ENCODE results near the gene KIAA2012. TPM values are rescaled to one million over a fixed set of nuclear protein-coding genes. Genes with fewer than 3 reads are reported as not detected.
A peak's percentile ranks its signal among the peaks of the same experiment; 100 is the strongest.
"Not testable (repeated sequence)": the region's sequence is repeated elsewhere in the genome, so short reads cannot be mapped to it uniquely, and the experiment has no call there.

The KIAA2012 gene
- total and polyA plus RNA-seq, 8 donors = 0.04 to 0.09 TPM; not detected in 6

DNA sequence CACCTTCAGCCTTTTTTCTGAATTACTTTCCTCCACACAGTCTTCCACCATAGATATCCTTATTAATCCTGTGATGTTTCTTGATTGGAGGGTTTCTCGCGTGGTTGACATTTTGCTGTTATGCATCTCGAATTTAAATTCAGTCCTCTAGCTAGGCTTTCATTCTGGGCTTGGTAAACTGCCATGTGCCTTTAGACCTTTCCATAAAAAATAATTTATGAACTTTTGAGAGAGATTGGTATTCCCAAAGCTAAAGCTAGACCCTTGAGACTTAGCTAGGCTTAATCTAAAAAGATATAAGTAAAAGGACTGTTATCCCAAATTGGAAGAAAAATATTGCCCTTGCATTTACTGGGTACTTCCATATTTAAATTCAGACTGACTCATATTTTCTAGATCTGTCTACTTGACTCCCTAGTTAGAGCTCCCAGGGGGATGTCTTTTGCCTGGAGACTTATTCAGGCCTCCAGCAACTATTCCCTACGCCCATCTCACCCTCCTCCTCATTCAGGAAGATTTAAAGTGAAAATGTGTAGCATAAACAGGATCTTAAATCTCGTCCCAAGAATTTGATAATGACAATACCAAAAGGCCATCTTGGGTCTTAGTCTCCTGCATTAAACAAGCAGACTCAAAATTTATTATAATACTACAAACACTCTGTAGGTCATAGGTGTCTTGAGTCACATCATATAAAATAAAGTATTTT, 60.3 kb downstream of the KIAA2012 start:
- intact Hi-C loops (cut with DNase I) = no loop called here
- WGBS, 2 donors = 85 to 88% methylated on average over 5 of the region's 5 CpGs
- no peak for FAIRE-seq

DNA sequence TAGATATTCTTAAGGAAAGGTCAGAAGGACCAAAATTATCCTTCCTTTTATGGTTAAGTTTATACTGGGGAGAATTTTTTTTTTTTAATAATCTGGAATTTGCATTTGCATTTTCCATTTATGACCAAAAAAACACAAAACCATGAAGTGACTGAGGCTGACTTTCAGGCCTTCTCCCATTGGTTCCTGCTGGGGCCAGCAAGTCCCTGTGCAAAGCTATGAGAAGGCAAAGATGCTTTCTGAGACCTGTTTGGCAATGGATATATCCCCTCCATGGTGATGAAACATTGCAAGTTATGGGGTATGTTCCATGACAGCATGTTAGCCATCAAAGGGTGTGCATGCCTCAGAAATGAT, 60.8 kb downstream of the KIAA2012 start:
- TF ChIP-seq, protein P1, sequence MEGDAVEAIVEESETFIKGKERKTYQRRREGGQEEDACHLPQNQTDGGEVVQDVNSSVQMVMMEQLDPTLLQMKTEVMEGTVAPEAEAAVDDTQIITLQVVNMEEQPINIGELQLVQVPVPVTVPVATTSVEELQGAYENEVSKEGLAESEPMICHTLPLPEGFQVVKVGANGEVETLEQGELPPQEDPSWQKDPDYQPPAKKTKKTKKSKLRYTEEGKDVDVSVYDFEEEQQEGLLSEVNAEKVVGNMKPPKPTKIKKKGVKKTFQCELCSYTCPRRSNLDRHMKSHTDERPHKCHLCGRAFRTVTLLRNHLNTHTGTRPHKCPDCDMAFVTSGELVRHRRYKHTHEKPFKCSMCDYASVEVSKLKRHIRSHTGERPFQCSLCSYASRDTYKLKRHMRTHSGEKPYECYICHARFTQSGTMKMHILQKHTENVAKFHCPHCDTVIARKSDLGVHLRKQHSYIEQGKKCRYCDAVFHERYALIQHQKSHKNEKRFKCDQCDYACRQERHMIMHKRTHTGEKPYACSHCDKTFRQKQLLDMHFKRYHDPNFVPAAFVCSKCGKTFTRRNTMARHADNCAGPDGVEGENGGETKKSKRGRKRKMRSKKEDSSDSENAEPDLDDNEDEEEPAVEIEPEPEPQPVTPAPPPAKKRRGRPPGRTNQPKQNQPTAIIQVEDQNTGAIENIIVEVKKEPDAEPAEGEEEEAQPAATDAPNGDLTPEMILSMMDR (IDR thresholded peaks at IDR 0.05) = no peak
- Histone ChIP-seq H3K9me3 (no peaks in the 10 kb centered on the region), H3K4me3 (no peak overlapping the region), H3K27me3 (no peaks in the 10 kb centered on the region), H3K27ac (no peak overlapping the region), H3K36me3 (no peaks in the 10 kb centered on the region), H3K4me1 (no peaks in the 10 kb centered on the region)
- DNase-seq (no peak), ATAC-seq (no peak), FAIRE-seq (no peak)
- intact Hi-C loops (cut with DNase I) = no loop called here

More for the DNA sequence above, 60.3 kb downstream of the KIAA2012 start:
- TF ChIP-seq, protein P1 (IDR thresholded peaks at IDR 0.05) = no peak
- no peaks in the 10 kb centered on the region for H3K27me3 ChIP-seq
- ATAC-seq = no peak
- no peaks in the 10 kb centered on the region for H3K9me3 ChIP-seq
- H3K27ac ChIP-seq = no peak overlapping the region
- H3K4me1 ChIP-seq = no peaks in the 10 kb centered on the region
- no peak overlapping the region for H3K4me3 ChIP-seq
- H3K36me3 ChIP-seq = no peaks in the 10 kb centered on the region
- no peak for DNase-seq

DNA sequence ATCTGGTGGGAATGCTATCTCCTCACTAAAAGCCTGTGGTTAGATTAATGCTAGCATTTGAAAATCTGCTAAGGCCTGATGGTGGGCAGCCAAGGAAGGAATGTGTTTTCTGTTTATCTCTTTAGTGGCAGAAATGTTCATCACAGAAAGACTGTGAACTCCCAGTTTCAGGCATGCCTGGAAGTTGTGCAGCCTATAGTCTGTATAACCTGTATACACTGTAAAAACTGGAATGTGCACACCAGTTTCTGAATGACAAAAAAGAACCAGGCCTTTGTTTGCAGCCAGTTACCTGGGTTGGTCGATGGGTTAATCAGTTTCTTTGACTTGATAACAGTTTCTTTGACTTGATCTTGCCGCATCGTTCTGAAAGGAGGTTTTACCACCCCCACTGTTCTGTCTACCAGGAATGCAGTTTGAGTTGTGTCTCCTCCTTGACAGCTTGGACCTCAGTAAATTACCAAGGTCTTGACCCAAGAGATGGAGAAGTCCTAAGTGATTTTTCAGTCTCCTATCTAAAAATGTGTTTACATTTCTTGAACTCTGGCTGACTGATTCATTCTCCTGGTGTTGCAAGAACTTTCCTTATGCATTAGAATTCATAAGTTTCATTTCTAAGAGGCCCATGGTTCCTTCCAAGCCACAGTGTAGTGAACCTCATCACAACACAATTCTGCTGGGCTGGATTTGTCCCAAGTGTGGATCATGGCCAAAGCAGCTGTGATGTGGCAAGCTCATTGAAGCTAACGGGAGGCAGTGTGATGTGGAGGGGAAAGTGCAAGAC, 62.2 kb downstream of the KIAA2012 start:
- TF ChIP-seq, protein P1 (IDR thresholded peaks at IDR 0.05) = no peak
- intact Hi-C loops (cut with DNase I) = no loop called here
- no peak for FAIRE-seq
- DNase-seq = peak in 3 of 6 donors; percentile 29 to 35 (median 30)
- no peaks in the 10 kb centered on the region for H3K9me3 ChIP-seq
- no peak overlapping the region for H3K4me3 ChIP-seq
- 16 to 20% methylated on average over 4 of the region's 4 CpGs for WGBS, 2 donors
- H3K27ac ChIP-seq = no peak overlapping the region
- no peaks in the 10 kb centered on the region for H3K27me3 ChIP-seq
- no peaks in the 10 kb centered on the region for H3K36me3 ChIP-seq
- H3K4me1 ChIP-seq = no peaks in the 10 kb centered on the region
- ATAC-seq = peak in 3 of 4 donors; percentile 60 to 80 (median 68)

DNA sequence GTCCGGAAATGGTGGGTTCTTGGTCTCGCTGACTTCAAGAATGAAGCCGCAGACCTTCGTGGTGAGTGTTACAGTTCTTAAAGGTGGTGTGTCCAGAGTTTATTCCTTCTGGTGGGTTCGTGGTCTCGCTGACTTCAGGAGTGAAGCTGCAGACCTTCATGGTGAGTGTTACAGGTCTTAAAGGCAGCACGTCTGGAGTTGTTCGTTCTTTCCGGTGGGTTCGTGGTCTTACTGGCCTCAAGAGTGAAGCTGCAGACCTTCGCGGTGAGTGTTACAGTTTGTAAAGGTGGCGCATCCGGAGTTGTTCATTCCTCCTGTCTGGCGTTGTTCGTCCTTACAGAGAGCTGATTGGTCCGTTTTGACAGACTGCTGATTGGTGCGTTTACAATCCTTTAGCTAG, 63.0 kb downstream of the KIAA2012 start:
- H3K4me1 ChIP-seq; H3K9me3 ChIP-seq; FAIRE-seq; intact Hi-C loops (cut with DNase I); H3K36me3 ChIP-seq; ATAC-seq; H3K27ac ChIP-seq; H3K27me3 ChIP-seq; H3K4me3 ChIP-seq; DNase-seq: not testable (repeated sequence)
- WGBS, 2 donors = 85 to 88% methylated on average over 18 of the region's 18 CpGs

DNA sequence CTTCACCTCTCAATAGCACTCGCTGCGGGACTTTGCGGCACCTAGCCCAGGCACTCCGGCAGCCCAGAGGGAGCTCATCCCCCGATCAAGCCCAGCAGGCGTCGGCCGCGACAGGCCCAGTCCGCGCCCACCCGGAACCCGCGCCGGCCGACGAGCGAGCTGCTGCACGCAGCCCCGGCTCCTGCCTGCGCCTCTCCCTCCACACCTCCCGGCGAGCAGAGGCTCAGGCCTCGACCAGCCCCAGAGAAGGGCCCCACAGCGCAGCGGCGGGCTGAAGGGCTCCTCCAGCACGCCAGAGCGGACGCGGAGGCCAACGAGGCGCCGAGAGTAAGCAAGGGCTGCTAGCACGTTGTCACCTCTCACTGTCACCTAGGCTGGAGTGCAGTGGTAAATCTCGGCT, 63.5 kb downstream of the KIAA2012 start:
- intact Hi-C loops (cut with DNase I) = no loop called here
- Histone ChIP-seq H3K4me3 (no peak overlapping the region), H3K27ac (no peak overlapping the region), H3K36me3 (no peaks in the 10 kb centered on the region), H3K4me1 (no peaks in the 10 kb centered on the region), H3K9me3 (no peaks in the 10 kb centered on the region), H3K27me3 (no peaks in the 10 kb centered on the region)
- DNase-seq (no peak), FAIRE-seq (no peak), ATAC-seq (no peak)
- TF ChIP-seq, protein P1 (IDR thresholded peaks at IDR 0.05) = no peak
- WGBS, 2 donors = 93 to 94% methylated on average over 34 to 36 of the region's 36 CpGs

Data from pancreas (tissue), 10 donors.